Endothelial cell (in vitro differentiated cells): ENCODE results near the gene CD22. TPM values are rescaled to one million over a fixed set of nuclear protein-coding genes. Genes with fewer than 3 reads are reported as not detected.

Experiments
- DNase-seq: peaks from one replicate; pipeline ENCODE4 v3.0.0; 2021; ENCODE audit warnings: low spot score
- H3K27ac Mint-ChIP-seq: one replicate; pipeline ENCODE4 v1.8.0; 2021; ENCODE audit warnings: mixed read lengths, inconsistent platforms; ENCODE audit not compliant: unreplicated experiment
- H3K27me3 Mint-ChIP-seq: one replicate; pipeline ENCODE4 v1.8.0; 2021; ENCODE audit warnings: mild to moderate bottlenecking, moderate library complexity, mixed read lengths, inconsistent platforms; ENCODE audit not compliant: unreplicated experiment
- H3K36me3 Mint-ChIP-seq: one replicate; pipeline ENCODE4 v1.8.0; 2021; ENCODE audit warnings: mild to moderate bottlenecking, low read depth, mixed read lengths, inconsistent platforms; ENCODE audit not compliant: unreplicated experiment
- H3K4me1 Mint-ChIP-seq: one replicate; pipeline ENCODE4 v1.8.0; 2021; ENCODE audit warnings: mild to moderate bottlenecking, mixed read lengths, inconsistent platforms; ENCODE audit not compliant: unreplicated experiment
- H3K4me3 Mint-ChIP-seq: one replicate; pipeline ENCODE4 v1.8.0; 2021; ENCODE audit warnings: mild to moderate bottlenecking, mixed read lengths, inconsistent platforms; ENCODE audit not compliant: unreplicated experiment
- H3K9me3 Mint-ChIP-seq: one replicate; pipeline ENCODE4 v1.8.0; 2021; ENCODE audit warnings: mixed read lengths, inconsistent platforms; ENCODE audit not compliant: unreplicated experiment
- CTCF ChIP-seq: fragments of 200-600 bp; sonication (generic); IDR thresholded peaks from one replicate; pipeline ENCODE4 v1.5.0; 2021; ENCODE audit warnings: antibody characterized with exemption; ENCODE audit not compliant: unreplicated experiment
- total RNA-seq: library from RNA; stranded (reverse); fragmentation: NEBNext Ultra II Directional; extraction: Animal tissue kit (Norgen Biotek cat#: 25700); gene quantifications from one replicate; pipeline ENCODE4 v1.2.1, GENCODE V29; 2021; ENCODE audit not compliant: unreplicated experiment

CD22 gene
- total RNA-seq, 1 donor from 2014 or later: not detected

GRCh38 chr19:35342430-35342829 lies 13.4 kb downstream of the CD22 start:
- H3K27me3 Mint-ChIP-seq: peaks cover 5% of the 10 kb centered on the region
- H3K4me3 Mint-ChIP-seq: no peak overlapping the region
- no peaks in the 10 kb centered on the region for H3K9me3 Mint-ChIP-seq
- peaks cover 6% of the 10 kb centered on the region for H3K4me1 Mint-ChIP-seq
- DNase-seq: no peak
- H3K27ac Mint-ChIP-seq: no peak overlapping the region
- H3K36me3 Mint-ChIP-seq: no peaks in the 10 kb centered on the region
- TF ChIP-seq CTCF: no peak

GRCh38 chr19:35344511-35345031 lies 15.6 kb downstream of the CD22 start:
- Mint-ChIP-seq H3K27me3 (peaks cover 10% of the 10 kb centered on the region), H3K36me3 (no peaks in the 10 kb centered on the region), H3K9me3 (no peaks in the 10 kb centered on the region), H3K27ac (no peak overlapping the region), H3K4me3 (no peak overlapping the region), H3K4me1 (peaks cover 8% of the 10 kb centered on the region)
- no peak for DNase-seq
- no peak for TF ChIP-seq CTCF

- Mint-ChIP-seq H3K36me3 (no peaks in the 10 kb centered on the region), H3K27me3 (peaks cover 11% of the 10 kb centered on the region), H3K4me3 (no peak overlapping the region), H3K4me1 (peaks cover 10% of the 10 kb centered on the region), H3K9me3 (no peaks in the 10 kb centered on the region), H3K27ac (no peak overlapping the region)
- no peak for DNase-seq
- TF ChIP-seq CTCF: no peak
These were observed 16.7 kb downstream of the CD22 start for GRCh38 chr19:35345671-35346111.

GRCh38 chr19:35346193-35347052 lies 17.4 kb downstream of the CD22 start:
- Mint-ChIP-seq H3K27me3 (peaks cover 11% of the 10 kb centered on the region), H3K4me3 (no peak overlapping the region), H3K9me3 (no peaks in the 10 kb centered on the region), H3K27ac (no peak overlapping the region), H3K36me3 (no peaks in the 10 kb centered on the region), H3K4me1 (peaks cover 10% of the 10 kb centered on the region)
- TF ChIP-seq CTCF: no peak
- no peak for DNase-seq
